Mesenteric fat pad (tissue), 1 donor: ENCODE results near the gene TF. TPM values are rescaled to one million over a fixed set of nuclear protein-coding genes. Genes with fewer than 3 reads are reported as not detected.

Experiments used
- DNase-seq: peaks from one replicate; pipeline ENCODE4 v3.0.0-alpha.2; 2020; ENCODE audit warnings: low spot score
- total RNA-seq: library from RNA; stranded (reverse); fragmentation: NEBNext Ultra II Directional; extraction: Animal tissue kit (Norgen Biotek cat#: 25700); gene quantifications from one replicate; pipeline ENCODE4 v1.2.1, GENCODE V29; 2021
- donor health status: DM: yes; HTN: yes; CAD: no.

The TF gene
- total RNA-seq, 1 donor from 2014 or later, result 9.4 TPM

GRCh38 chr3:133805384-133805701 is 59.1 kb downstream of the TF start:
- no peak for DNase-seq

GRCh38 chr3:133805702-133806475 is 59.7 kb downstream of the TF start, which contains the start of gene SRPRB:
Gene SRPRB (plus strand): TSS chr3:133805815. CDS start chr3:133805849, 34 bp downstream.
- DNase-seq, result peak; percentile 96

GRCh38 chr3:133812872-133813271 is 66.7 kb downstream of the TF start:
- DNase-seq, result no peak

GRCh38 chr3:133815386-133815785 is 69.2 kb downstream of the TF start:
- DNase-seq, result no peak

GRCh38 chr3:133820129-133820528 is 73.9 kb downstream of the TF start:
- DNase-seq, result no peak

- DNase-seq, result no peak
These were observed 74.9 kb downstream of the TF start for GRCh38 chr3:133820889-133821675.

- DNase-seq, result no peak
These were observed 75.8 kb downstream of the TF start for GRCh38 chr3:133821767-133822638.

GRCh38 chr3:133824961-133825485 is 78.8 kb downstream of the TF start:
- no peak for DNase-seq

GRCh38 chr3:133825969-133826727 is 80.0 kb downstream of the TF start:
- no peak for DNase-seq

- DNase-seq, result no peak
These were observed 80.9 kb downstream of the TF start for GRCh38 chr3:133827136-133827535.

- no peak for DNase-seq
These were observed 81.5 kb downstream of the TF start for GRCh38 chr3:133827684-133828083.

GRCh38 chr3:133828576-133829309 is 82.5 kb downstream of the TF start:
- DNase-seq, result no peak

- no peak for DNase-seq
These were observed 83.1 kb downstream of the TF start for GRCh38 chr3:133829310-133829707.

GRCh38 chr3:133830071-133830470 is 83.9 kb downstream of the TF start:
- DNase-seq, result no peak

GRCh38 chr3:133831966-133832801 is 86.0 kb downstream of the TF start:
- DNase-seq, result no peak

GRCh38 chr3:133832802-133833144 is 86.6 kb downstream of the TF start:
- no peak for DNase-seq

GRCh38 chr3:133833267-133833666 is 87.1 kb downstream of the TF start:
- no peak for DNase-seq

- no peak for DNase-seq
These were observed 87.9 kb downstream of the TF start for GRCh38 chr3:133833880-133834620.
